Measurements from ENCODE around the gene ITLN1. TPM values are rescaled to one million over a fixed set of nuclear protein-coding genes. Genes with fewer than 3 reads are reported as not detected.

The ITLN1 gene
- total RNA-seq, 1 donor from 2014 or later: 0.48 TPM

Other genes starting within 250 kb of the ITLN1 start
- 0.84 TPM for gene SLAMF1, start 238.1 kb downstream of the ITLN1 start, total RNA-seq
- 5.3 TPM for gene CD48, start 173.4 kb downstream of the ITLN1 start, total RNA-seq
- 0.64 TPM for gene SLAMF7, start 145.9 kb downstream of the ITLN1 start, total RNA-seq
- gene LY9, start 89.0 kb downstream of the ITLN1 start, total RNA-seq: 0.64 TPM
- 0.39 TPM for gene CD244, start 22.3 kb downstream of the ITLN1 start, total RNA-seq
- gene ITLN2, start 69.6 kb upstream of the ITLN1 start, total RNA-seq: not detected
- 55.5 TPM for gene F11R, start 136.0 kb upstream of the ITLN1 start, total RNA-seq
- gene TSTD1, start 153.8 kb upstream of the ITLN1 start, total RNA-seq: 11.0 TPM
- gene USF1, start 160.8 kb upstream of the ITLN1 start, total RNA-seq: 57.9 TPM
- gene ARHGAP30, start 184.7 kb upstream of the ITLN1 start, total RNA-seq: 26.0 TPM
- gene NECTIN4, start 204.4 kb upstream of the ITLN1 start, total RNA-seq: not detected
- not detected for gene KLHDC9, start 213.2 kb upstream of the ITLN1 start, total RNA-seq
- gene PFDN2, start 232.9 kb upstream of the ITLN1 start, total RNA-seq: 66.9 TPM
- gene NIT1, start 232.9 kb upstream of the ITLN1 start, total RNA-seq: 32.7 TPM
- 61.9 TPM for gene DEDD, start 247.5 kb upstream of the ITLN1 start, total RNA-seq

Measured in mesenteric fat pad (tissue), 1 donor.